ENCODE measurements around the gene FAM107B. TPM values are rescaled to one million over a fixed set of nuclear protein-coding genes. Genes with fewer than 3 reads are reported as not detected.

FAM107B gene
- polyA plus RNA-seq, 3 donors = 90.6 to 121 (median 117) TPM

DNA sequence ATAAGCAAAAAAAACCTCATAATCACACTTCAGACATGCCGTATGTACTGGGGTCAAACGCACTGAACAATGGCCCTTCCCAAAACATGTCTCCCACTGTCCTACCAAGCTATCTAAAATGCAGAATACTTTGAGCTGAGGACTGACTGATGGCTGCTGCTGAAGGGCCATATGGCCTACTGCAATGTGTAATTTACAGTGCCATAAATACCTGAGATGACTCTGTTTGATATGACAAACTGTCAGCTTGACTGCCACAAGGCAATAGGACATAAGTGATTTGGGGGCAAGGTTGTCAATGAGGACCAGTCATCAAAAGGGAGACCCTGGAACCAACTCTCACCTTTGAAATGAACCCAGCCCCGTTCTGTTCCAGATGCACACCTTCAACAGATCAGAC lies 256.5 kb downstream of the FAM107B start:
- DNase-seq (ENCODE audit: extremely low read depth in 1 of 11, low read depth in 9 of 11, low spot score in 4 of 11) = no peak

- no peak for DNase-seq (ENCODE audit: extremely low read depth in 1 of 11, low read depth in 9 of 11, low spot score in 4 of 11)
These were observed 261.6 kb downstream of the FAM107B start for GRCh38 chr10:14513123-14513522.

DNA sequence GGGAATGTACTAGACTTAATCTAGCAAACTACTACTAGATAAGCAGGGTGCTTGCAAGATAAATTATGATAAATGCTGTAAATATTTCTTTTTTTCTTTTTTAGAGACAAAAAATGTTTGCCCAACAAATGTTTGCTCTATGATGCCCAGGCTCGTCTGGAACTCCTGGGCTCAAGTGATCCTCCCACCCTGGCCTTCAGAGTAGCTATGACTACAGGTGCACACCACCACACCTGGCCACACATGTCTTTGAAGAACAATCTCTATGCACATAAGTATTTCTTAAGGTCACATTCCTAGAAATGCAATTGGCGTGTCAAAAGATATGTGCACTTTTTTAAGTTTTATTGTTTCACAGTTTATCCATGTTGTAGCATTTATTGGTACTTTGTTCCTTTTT lies 264.4 kb downstream of the FAM107B start:
- DNase-seq (ENCODE audit: extremely low read depth in 1 of 11, low read depth in 9 of 11, low spot score in 4 of 11) = no peak

DNA sequence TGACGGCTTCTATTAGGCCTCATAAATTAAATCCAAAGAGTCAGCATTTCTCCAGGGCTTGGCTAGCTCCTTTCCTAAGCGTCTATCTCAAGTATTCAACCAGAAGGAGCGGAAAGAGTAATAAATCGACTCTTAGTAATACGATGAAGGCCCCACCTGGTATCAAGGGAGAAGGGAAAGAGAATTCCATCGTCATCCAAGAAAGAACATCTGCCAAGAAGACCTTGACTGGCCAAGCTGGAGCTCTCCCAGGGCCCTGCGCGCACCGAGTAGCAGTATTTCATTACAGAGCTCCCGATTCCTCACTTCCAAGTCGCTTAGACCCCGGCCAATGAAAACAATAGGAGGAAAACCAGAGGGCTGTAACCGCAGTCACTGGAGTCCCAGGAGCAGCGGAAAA lies 266.0 kb downstream of the FAM107B start:
- DNase-seq (ENCODE audit: extremely low read depth in 1 of 11, low read depth in 9 of 11, low spot score in 4 of 11) = no peak

DNA sequence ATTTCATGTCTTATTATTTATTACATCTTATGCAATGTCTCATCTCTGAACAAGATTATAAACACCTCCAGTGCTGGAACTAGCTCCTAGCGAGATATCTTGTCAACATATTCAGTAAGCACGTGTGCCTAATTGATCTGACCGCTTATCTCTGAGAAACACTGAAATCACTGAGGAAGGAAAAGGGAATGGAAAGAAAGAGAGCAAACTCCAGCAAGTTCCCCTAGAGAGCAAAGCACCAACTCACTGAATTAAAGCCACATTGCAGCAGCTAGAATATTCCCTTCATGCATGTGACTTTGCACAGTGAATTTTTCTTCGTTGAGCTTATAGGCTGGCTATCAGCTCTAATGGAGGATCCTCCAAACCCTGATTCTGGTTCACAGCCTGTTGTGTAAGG lies 266.9 kb downstream of the FAM107B start:
- no peak for DNase-seq (ENCODE audit: extremely low read depth in 1 of 11, low read depth in 9 of 11, low spot score in 4 of 11)

DNA sequence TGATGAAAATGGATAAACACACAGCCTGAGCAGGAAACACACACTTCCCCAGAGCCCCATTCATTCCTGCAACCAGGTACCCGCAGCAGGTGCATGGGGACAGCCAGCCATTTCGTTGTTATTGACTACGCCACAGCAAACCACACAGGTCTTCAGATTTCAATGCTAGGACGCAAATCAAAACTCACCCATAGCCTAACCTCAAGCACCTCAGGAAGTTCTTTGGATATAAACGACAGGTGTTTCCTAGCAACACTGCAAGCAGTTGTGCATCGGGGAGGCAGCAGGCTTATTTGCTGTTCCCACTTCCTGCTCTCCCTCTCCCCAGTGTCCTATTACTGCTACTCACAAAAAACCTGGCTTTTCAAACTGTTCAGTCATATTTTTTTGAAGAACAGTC lies 267.5 kb downstream of the FAM107B start:
- no peak for DNase-seq (ENCODE audit: extremely low read depth in 1 of 11, low read depth in 9 of 11, low spot score in 4 of 11)

GRCh38 chr10:14502431-14502830 lies 272.3 kb downstream of the FAM107B start:
- DNase-seq (ENCODE audit: extremely low read depth in 1 of 11, low read depth in 9 of 11, low spot score in 4 of 11) = no peak

- DNase-seq (ENCODE audit: extremely low read depth in 1 of 11, low read depth in 9 of 11, low spot score in 4 of 11) = no peak
These were observed 274.4 kb downstream of the FAM107B start for GRCh38 chr10:14500172-14500765.

- DNase-seq (ENCODE audit: extremely low read depth in 1 of 11, low read depth in 9 of 11, low spot score in 4 of 11) = no peak
These were observed 275.1 kb downstream of the FAM107B start for GRCh38 chr10:14499601-14499904.

DNA sequence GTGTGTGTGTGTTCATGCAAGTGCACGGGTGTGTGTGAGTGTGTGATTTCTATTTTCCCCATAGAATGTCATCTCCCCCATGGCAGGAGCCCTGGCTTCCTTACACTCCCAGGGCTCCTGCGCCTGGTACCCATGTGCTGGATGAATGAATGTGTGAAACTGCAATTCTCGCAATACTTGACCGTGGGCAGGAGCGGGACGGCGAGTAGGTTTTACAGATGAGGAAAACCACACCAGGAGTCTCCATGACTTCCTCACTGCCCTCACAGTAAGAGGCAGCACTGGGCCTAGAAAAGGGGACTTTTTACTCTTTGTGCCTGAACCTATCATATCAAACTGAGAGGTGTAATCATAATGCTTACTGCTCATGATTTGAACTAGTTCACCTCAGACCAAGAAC lies 276.4 kb downstream of the FAM107B start:
- DNase-seq (ENCODE audit: extremely low read depth in 1 of 11, low read depth in 9 of 11, low spot score in 4 of 11) = no peak

GRCh38 chr10:14491811-14492210 lies 282.9 kb downstream of the FAM107B start:
- DNase-seq (ENCODE audit: extremely low read depth in 1 of 11, low read depth in 9 of 11, low spot score in 4 of 11) = no peak

DNA sequence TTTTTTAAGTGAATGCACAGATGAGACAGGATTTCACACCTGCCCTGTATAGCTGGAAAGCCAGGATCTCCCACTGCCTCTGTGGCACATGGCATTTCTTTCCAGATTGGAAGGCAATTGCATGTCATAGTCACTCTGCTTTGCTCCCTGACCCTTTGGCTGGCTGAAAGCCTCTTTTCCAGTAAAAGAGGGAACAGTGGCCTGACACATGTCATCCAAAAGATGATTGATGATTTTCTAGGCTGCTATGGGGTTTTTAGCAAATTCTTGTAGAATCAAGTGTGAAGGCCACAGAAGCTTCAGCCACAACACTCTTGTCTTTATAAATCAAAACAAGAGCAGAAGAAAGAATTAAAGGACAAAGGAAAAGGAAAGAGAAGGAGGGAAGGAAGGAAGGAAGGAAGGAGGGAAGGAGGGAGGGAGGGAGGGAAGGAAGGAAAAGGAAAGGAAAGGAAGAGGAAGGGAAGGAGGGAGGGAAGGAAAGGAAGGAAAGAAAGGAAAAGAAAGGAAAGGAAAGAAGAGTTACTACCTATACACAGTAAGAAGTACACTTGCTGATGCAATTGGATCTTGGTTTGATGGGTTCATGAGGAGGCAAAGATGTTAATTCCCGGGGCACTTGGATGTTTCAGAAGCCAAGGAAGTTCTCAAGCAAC lies 285.0 kb downstream of the FAM107B start:
- no peak for DNase-seq (ENCODE audit: extremely low read depth in 1 of 11, low read depth in 9 of 11, low spot score in 4 of 11)

DNA sequence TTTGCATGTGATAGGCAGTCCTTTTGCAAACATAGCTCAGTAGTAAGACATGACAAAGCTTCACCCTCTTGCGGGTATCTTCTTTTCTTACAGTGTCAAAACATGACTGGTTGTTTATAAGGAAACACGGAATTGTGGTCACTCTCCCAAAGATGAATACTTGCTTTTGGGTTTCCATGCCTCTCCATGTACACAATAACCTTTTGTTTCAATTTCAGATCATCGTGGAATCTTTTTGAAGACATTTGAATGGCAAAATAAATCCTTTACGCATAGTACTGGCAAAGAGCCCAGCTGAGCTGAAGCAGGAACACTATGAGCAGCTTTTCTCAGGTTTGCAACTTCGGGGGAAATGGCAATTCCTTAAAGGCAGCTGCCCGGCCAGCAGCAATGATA lies 287.2 kb downstream of the FAM107B start:
- DNase-seq (ENCODE audit: extremely low read depth in 1 of 11, low read depth in 9 of 11, low spot score in 4 of 11) = no peak

DNA sequence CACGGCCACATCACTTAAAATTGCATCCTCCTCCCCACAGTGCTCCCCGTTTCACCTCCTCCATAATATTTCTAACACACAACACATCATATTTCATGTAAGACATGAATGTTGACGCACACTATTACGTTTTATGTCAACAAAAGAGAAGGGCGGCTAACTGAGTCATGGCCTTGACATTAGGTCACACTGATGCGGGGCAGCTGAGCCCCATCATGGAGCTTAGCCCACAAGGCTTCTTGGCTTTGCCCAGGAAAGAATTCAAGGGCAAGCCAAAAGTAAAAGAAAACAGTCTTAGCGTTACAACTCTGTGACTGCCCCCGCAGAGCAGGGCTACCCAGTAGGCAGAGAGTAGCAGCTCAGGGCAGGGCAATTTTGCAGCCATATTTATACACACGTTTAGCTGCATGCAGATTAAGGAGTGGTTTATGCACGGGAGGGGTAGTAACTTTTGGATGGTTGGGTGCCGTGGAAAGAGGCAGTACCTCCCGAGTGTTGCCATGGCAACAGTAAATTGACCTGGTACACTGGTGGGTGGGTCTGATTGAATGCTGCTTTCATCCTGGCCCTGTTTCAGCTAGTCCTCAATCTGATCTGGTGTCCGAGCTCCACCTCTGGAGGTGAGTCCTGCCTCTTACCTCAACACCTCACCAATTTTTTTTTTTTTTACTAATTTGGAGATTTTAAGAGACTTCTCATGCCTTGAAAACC lies 287.8 kb downstream of the FAM107B start:
- DNase-seq (ENCODE audit: extremely low read depth in 1 of 11, low read depth in 9 of 11, low spot score in 4 of 11) = no peak

GRCh38 chr10:14485986-14486385 lies 288.7 kb downstream of the FAM107B start:
- no peak for DNase-seq (ENCODE audit: extremely low read depth in 1 of 11, low read depth in 9 of 11, low spot score in 4 of 11)

GRCh38 chr10:14483417-14483816 lies 291.3 kb downstream of the FAM107B start:
- DNase-seq (ENCODE audit: extremely low read depth in 1 of 11, low read depth in 9 of 11, low spot score in 4 of 11) = no peak

DNA sequence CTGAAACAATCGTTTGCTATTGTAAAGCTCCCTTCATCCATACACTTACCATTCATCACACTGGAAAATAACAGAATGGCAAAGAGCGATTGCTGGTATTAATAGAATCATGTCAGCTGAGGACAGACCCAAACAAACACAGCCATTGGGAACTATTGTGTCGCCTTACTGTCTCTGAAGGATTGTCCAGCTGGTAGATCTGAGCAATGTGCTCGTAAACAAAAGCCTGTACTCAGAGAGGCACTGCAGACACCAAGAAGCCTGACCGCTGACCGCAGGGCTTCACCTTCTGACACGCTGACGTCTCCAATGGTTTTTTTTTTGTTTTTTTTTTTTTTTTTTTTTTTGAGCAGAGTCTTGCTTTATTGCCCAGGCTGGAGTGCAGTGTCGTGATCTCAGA lies 292.9 kb downstream of the FAM107B start:
- DNase-seq (ENCODE audit: extremely low read depth in 1 of 11, low read depth in 9 of 11, low spot score in 4 of 11) = no peak

- DNase-seq (ENCODE audit: extremely low read depth in 1 of 11, low read depth in 9 of 11, low spot score in 4 of 11) = no peak
These were observed 293.7 kb downstream of the FAM107B start for GRCh38 chr10:14481014-14481413.

- DNase-seq (ENCODE audit: extremely low read depth in 1 of 11, low read depth in 9 of 11, low spot score in 4 of 11) = peak in 9 of 11 donors; percentile 40 to 73 (median 59)
These were observed 296.1 kb downstream of the FAM107B start for GRCh38 chr10:14478604-14479003.

- DNase-seq (ENCODE audit: extremely low read depth in 1 of 11, low read depth in 9 of 11, low spot score in 4 of 11) = no peak
These were observed 296.5 kb downstream of the FAM107B start for GRCh38 chr10:14478201-14478600.

GRCh38 chr10:14477408-14477710 lies 297.3 kb downstream of the FAM107B start:
- no peak for DNase-seq (ENCODE audit: extremely low read depth in 1 of 11, low read depth in 9 of 11, low spot score in 4 of 11)
